GM21528 (cell line): ENCODE data around the gene GCNT1.
A peak's percentile ranks its signal among the peaks of the same experiment; 100 is the strongest.
"Not testable (repeated sequence)": the region's sequence is repeated elsewhere in the genome, so short reads cannot be mapped to it uniquely, and the experiment has no call there.

Source experiments
- ATAC-seq: cut with Tn5 transposase; IDR thresholded peaks from one replicate; pipeline ENCODE4 v1.9.1; 2021; ENCODE audit warnings: mild to moderate bottlenecking, moderate library complexity; ENCODE audit not compliant: unreplicated experiment, low FRiP score

The GCNT1 gene

DNA sequence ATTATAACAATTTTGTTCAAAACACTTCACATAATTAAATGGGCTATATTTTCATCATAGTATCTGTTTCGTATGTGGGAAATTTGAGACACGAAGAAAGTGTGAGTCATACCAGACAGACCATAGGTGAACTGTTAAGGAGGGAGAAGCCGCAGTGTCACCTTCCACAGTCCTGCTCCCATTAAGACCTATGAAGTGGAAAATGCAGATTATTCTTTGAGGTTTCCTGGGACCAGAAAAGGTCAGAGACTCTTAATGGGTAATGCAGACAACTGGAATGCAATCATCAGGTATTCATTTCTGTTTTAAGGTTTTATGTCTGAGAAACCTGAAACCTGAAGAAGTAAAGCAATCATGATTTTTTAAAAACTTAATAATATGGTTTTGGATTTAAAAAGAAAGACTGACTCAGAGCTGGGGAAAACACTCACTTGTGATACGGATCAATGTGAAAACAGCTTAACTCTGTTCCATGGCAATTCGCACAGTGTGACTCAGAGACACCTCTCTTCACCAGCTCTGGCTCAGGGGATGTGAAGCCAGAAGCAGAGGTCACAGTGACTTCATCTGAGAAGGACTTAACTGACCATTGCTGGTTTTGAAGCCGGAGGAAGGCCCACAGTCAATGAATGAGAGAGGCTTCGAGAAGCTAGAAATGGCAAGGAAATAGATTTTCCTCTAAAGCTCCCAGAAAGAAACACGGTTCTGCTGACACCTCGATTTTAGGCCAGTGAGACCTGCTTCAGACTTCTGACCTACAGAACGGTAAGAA is 17.2 kb upstream of the GCNT1 start:
- peak; percentile 55 for ATAC-seq

DNA sequence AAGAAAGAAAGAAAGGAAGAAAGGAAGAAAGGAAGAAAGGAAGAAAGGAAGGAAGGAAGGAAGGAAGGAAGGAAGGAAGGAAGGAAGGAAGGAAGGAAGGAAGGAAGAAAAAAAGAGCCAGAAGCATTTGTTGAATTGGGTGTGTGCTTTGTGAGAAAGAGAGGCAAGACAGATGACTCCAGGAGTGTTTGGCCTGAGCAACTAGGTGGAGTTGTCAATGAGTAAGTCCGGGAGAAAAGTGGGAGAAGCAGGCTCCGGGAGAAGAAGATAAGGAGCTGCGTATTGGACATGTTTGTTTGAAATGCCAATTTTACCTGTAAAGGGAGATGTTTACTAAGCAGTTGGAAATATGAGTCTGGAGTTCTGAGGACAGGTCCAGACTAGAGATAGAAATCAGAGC is 15.1 kb upstream of the GCNT1 start:
- no peak for ATAC-seq

DNA sequence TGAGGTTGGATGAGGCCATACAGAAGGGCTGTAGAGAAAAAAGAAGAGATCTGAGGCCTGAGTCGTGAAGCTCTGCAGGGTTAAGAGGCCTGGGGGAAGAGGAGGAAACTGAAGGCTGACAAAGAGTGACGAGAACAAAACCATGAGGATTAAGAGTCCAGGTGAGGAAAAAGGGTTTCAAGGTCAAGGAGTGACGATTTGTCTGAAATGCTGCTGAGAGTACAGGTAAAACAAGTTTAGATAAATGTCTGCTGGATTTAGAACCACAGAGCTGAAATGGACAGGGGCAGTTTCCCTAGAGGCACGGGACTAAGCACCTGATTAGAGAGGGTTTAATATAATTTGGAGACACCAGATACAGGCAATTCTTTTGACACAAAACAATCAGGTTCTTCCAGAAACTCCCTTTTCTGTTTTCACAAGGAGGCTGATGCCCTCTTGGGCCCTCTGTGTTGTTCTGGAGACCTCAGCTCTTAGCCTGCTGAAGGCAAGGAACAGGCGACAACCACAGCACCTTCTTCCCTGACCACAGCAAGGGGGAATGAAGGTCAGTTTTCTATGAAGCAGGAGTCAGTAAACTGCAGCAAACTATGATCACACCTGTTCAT is 14.6 kb upstream of the GCNT1 start:
- no peak for ATAC-seq

DNA sequence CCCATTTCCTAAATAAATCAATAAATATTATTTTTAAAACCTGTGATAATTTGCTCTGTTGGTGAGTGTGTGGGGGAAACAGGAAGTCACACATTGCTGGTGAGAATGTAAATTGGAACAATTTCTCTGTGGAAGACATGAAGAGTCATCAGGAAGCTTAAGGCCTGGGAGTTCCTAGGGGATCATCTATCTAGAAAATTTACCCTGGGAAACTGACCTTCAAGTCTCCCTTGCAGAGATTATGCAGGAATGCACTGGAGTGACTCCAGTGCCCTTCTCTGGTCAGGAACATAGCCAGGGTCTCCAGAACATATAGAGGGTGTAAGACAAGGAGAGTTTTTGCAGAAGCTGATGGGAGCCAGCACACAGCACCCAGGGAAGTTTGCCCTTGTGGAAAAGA is 13.0 kb upstream of the GCNT1 start:
- ATAC-seq: no peak

DNA sequence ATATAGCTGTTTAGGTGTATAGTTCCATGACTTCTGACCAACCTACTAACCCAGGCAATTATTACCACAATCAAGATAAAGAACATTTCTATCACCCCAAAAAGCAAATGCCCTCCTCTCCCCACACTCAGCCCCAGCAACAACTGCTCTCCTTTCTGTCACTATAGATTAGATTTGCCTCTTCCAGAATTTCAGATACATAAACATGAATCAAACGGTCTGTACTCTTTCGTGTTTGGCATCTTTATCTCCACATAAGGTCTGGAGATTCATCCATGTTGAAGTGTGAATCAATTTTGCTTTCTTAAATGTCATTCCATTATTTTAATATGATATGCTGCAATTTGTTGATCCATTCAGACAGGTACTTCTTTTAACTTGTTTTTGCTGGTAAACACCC is 10.5 kb upstream of the GCNT1 start:
- ATAC-seq: no peak

DNA sequence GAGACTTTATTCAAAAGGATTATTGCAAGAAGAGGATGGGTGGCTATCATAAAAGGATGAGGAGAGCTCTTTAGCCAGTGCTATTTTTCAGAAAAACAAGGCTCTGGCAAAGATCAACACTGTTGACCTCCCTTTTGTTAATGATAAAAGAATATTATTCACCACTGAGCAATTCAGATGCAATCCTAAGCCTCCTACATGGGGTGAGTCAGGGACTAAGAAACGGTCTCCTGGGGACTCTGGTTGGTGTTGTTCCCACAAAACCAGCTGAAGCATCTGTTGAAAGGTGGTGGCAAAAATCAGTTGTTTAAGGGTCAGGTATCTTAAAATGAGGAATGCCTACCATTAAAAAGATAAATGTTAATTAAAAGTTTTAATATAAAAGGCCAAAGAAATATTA is 7.7 kb upstream of the GCNT1 start:
- ATAC-seq: no peak

DNA sequence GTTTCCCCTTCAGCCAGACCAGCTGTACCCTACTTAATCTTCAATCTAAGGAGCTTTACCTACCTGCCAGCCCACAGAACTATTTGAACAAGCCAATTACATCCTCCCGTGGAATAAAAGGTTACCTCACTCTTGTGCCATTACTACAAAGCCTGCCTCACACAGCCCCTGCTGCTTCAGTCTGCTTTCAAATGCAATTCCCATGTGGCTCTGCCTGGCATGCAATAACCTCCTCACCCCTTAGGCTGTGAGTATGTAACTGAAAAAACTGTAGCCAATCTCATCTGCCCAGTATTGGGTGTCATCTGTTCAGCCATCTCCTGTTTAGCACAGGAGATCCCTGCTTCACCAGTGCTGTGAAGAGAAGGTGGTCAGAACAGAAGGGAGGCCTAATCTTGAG is 6.1 kb upstream of the GCNT1 start:
- no peak for ATAC-seq

DNA sequence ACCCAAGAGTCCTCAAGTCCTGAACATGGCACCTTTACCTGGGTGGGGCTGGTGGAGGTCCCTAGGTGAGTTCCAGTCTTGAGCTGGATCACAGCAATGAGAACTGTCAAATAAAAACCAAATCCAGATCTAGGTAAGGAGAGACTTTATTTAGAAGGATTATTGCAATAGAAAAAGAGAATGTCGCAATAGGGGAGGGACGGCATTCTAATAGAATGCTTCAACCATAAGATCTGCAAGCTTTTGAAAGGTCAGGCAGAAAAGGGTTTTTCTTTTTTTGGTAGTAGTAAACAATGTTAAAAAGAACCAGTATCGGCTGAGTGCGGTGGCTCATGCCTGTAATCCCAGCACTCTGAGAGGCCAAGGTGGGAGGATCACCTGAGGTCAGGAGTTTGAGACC is 5.2 kb upstream of the GCNT1 start:
- no peak for ATAC-seq

DNA sequence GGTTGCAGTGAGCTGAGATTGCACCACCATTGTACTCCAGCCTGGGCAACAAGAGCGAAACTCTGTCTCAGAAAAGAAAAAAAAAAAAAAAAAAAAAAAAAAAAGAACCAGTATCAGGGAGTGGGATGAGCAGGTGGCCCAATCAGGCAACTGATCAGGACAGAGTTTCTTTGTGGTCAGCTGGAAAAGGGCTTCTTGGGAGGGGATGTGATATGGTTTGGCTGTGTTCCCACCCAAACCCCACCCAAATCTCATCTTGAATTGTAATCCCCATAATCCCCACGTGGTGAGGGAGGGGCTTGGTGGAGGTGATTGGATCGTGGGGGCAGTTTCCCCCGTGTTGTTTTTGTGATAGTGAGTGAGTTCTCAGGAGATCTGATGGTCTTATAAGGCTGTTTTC is 4.7 kb upstream of the GCNT1 start:
- no peak for ATAC-seq

DNA sequence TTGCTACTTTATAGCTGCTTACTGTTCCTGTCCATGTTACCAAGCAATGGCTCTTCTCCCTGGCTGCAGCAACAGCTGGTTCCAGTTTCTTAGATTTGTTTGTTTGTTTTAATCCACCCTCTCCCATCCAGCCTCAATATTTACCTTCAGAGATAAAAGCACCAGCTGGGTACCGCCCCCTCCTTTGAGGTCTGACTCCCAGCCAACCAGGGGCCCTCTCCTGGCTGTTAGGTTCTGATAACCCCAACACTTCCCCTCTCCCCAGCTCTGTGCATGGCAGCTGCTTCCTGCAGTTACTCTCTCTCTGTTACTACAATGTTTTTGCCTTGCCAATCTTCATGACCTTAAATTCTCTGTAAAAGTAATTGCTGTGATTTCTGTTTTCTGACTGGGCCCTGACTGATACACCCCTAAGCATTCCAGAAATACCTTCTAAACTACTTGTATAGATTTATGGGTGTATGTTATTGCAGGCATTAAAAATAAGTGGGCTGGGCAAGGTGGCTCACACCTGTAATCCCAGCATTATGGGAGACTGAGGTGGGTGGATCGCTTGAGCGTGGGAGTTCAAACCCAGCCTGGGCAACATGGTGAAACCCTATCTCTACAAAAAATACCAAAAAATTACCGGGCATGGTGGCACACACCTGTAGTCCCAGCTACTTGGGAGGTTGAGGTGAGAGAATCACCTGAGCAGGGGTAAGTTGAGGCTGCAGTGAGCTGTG is 2.6 kb upstream of the GCNT1 start:
- peak; percentile 34 for ATAC-seq

DNA sequence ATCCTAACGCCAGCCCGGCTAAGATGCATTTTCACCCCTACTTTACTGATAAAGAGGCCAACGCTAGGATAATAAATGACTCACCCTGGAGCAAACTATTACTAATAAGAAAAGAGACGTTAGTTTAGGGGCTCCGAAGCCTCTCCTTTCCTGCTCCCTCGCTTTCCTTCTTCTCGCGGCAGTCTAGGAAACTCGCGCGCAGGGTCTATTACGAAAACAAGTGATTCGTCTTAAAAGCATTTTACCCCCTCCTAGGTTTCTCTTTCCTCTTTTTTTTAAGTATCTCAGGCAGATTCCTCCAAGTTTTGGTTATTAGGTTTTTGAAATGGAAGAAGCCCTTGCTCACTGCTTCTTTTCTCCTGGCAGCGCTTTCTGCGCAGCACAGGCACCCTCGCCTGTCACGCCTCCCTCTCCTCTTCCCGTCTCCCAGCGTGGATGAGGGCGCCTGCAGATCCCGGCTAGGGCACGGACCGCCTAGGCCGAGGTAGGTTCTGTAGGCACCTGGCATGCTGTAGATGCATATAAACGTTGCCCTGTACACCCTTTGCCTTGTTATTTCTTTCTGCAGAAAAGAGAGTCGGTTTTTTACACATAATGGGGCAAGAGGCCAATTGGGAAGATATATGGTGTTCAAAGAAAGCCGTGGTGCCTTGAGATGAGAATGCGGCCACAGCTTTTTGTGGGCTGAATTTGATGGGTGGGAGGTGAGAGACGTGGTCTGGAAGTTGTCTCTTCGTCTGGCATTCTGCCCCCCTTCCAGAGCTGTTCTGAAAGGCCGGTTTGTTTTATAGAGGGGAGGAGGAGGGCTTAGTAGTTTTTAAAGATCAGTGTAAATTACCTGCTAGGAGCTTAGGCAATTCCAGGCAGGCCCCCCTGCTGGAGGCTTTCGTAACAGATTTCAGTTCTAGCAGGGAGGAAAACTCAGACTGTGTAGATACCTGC is 983 bp downstream of the GCNT1 start:
- no peak for ATAC-seq

DNA sequence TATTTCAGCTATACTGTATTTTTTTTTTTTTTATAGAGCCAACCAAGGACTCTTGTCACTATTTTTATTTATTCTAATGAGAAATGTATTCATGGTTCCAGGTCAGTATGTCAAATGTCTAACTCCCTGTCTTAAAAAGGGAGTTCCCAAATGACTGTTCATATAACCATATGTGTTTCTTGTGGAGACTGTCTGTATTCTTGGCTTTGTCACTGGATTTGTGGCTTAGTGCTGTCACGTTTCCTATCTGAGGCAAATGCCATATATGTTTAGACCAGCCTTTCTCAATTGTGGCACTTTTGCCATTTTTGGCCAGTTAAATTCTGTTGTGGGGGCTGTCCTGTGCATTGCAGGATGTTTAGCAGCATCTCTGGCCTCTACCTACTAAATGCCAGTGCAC is 3.1 kb downstream of the GCNT1 start:
- no peak for ATAC-seq

DNA sequence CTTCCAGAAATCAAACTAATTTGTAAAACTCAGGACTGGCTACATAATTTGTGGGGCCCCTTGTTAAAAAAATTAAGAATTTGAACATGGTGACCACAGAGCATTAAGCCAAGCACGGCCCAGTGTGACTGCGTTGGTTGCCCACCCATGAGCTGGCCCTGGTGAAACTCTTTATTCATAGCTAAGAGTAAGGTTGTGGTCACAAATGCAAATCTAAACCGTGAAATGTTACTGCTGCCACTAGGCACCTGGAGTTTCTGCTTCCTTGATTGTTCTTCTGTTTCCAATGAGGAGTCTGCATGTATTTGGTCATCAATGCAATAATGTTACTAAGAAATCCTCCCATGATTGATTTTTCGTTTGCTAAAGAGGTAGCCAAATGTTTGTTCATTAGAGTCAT is 4.2 kb downstream of the GCNT1 start:
- peak; percentile 57 for ATAC-seq

DNA sequence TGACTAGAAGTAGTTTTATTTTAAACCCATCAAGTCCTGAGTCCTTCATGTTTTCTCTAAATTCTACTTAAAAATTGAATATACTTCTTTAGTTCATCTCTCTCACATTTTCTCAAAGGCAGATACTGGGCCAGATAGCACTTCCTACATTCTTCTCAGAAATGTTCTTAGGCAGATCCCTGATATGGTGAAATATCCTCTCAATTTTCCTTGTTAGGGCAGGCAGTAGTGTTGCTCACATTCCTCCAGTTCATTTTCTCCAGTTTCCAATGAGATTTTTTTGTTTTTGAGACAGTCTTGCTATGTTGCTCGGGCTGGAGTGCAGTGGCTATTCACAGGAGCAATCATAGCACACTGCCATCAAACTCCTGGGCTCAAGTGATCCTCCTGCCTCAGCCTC is 5.7 kb downstream of the GCNT1 start:
- ATAC-seq: no peak

DNA sequence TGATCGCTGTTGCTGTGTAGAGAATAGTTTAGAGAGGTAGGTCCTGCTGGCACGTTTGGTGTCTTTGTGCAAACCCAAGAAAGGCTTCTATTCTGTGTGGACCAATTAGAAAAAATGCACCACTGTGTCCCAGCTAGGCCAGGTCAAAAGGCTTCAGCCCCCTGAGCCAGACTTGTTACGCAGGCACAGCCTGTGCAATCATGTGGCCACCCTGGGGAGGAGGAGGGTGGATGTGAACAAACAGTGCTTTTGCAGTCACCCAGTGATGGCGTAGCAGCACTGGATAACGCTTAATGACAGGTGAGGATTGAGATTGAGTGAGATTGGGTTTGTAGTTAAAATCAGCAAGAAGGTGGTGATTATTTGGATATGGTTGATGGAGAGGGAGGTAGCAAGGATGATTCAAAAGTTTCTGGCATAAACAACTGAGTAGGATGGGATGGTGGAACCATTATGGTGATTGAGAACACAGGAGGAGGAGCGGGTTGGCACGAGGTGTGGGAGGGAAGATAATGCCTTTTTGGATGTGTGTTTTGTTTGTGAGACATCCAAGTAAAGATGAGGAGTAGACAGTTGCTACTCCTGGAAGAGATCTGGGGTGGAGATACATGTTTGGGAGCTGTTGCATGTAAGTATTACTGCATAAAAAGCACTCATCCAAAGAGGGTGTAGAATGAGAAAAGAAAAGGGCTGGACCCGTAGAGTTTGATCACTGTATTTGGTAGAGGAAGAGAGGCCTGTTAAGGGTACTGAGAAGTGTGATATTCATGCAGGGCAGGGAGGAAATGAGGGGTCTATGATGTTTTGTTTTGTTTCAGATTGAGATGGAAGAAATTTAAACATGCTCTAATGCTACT is 6.7 kb downstream of the GCNT1 start:
- ATAC-seq: no peak

DNA sequence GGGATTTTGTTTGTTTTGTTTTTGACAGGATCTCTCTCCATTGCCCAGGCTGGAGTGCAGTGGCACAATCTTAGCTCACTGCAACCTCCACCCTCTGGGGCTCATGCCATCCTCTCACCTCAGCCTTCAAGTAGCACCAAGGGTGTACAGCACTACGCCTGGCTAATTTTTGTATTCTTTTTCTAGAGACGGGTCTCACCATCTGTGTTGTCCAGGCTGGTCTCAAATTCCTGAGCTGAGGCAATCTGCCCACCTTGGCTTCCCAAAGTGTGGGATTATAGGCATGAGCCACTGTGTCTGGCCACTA is 7.3 kb downstream of the GCNT1 start:
- ATAC-seq: no peak

DNA sequence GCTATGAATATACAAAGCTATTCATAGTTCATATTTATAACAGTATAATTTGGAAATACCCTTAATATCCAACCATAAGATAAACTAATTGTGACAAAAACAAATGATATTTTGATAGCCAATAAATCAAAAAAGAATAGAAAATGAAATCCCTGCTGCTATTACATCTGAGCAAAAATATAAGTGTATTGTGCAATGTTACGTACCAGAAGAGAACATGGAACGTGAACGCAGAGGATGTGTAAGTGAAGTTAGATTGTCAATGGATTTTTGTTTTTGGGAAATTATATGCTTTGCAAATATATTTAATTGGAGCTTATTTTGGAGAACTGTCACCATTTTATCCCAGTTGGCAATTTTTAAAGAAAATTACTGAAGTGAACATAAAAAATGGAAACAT is 15.4 kb downstream of the GCNT1 start:
- no peak for ATAC-seq

DNA sequence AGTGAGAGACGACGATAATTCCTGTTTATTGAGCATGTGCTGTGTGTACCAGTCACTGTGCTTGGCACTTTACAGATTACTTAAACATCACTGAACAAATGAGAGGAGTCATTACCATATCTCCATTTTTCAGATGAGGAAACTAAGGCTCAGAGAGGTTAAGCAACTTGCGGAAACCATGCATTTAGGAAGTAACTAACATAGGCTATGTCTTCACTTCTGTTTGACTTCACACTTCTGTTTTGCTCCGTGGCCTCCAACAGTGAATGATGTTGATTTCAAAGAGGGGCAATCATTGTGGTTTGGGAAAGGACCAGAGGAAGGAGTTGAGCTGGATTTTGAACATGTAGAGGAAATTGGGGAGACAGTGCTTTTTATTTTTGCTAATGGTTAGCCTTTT is 16.7 kb downstream of the GCNT1 start:
- ATAC-seq: no peak

DNA sequence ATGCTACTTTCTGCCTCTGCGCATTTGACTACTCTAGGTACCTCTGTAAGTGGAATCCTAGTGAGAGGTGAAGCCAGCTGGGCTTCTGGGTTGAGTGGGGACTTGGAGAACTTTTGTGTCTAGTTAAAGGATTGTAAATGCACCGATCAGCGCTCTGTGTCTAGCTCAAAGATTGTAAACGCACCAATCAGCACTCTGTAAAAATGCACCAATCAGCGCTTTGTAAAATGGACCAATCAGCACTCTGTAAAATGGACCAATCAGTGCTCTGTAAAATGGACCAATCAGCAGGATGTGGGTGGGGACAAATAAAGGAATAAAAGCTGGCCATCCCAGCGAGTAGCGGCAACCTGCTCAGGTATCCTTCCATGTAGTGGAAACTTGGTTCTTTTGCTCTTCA is 18.8 kb downstream of the GCNT1 start:
- ATAC-seq: not testable (repeated sequence)

DNA sequence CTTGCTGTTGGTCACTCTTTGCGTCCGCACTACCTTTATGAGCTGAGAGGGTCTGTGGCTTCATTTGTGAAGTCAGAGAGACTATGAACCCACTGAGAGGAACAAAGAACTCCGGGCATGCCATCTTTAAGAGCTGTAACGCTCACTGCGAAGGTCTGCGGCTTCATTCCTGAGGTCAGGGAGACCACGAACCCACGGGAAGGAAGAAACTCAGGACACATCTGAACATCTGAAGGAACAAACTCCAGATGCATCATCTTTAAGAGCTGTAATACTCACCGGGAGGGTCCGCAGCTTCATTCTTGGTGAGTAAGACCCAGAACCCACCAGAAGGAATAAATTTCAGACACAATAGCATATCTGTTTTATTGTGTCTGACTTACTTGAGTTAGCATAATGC is 19.2 kb downstream of the GCNT1 start:
- ATAC-seq: no peak
